CD4-positive, alpha-beta T cell treated with Interferon gamma for 1 hour (primary cell): ENCODE measurements around the gene ASAP2.

Experiments used
- DNase-seq: peaks from one replicate; pipeline ENCODE4 v3.0.0-alpha.2; 2020

Gene ASAP2

DNA sequence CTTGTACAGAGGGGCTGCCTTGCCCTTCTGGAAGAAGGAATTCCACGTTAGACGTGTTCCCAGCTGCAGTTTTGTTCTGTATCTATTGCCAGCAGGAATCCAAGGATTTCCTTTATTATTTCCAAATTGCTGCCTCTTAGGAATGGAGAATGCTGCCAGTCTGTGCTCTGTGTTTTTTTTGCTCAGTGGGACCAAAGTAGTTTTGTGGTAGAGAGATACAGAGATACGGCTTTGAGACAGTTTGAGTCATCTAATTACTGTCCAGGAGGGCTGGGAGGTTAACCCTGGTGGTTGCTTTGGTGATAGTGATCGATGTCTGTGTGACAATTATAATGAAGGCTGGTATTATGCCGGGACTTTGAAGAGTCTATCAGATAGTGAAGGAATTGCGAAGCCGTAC lies 26.3 kb downstream of the ASAP2 start:
- DNase-seq, result no peak

DNA sequence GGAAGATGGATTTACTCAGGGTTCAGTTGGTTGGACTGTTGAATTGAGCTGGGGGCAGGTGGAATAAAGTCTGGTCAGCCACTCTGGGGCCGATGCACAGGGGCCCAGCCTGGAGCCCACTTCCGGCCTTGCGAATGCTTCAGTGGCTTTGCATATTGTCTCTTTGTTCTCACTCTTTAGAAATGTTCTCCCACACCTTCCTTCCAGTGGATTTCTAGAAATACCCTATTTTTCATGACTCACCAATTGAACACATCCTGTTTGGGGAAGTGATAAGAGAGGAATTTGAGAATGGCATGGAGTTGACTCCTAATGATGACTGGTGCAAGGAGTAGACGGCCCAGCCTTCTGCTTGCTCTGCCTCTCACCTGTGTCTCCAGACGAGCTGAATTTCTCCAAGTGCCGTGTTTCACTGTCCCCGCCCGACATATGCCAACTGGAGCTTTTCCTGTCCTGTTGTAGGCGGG lies 28.1 kb downstream of the ASAP2 start:
- DNase-seq, result no peak

DNA sequence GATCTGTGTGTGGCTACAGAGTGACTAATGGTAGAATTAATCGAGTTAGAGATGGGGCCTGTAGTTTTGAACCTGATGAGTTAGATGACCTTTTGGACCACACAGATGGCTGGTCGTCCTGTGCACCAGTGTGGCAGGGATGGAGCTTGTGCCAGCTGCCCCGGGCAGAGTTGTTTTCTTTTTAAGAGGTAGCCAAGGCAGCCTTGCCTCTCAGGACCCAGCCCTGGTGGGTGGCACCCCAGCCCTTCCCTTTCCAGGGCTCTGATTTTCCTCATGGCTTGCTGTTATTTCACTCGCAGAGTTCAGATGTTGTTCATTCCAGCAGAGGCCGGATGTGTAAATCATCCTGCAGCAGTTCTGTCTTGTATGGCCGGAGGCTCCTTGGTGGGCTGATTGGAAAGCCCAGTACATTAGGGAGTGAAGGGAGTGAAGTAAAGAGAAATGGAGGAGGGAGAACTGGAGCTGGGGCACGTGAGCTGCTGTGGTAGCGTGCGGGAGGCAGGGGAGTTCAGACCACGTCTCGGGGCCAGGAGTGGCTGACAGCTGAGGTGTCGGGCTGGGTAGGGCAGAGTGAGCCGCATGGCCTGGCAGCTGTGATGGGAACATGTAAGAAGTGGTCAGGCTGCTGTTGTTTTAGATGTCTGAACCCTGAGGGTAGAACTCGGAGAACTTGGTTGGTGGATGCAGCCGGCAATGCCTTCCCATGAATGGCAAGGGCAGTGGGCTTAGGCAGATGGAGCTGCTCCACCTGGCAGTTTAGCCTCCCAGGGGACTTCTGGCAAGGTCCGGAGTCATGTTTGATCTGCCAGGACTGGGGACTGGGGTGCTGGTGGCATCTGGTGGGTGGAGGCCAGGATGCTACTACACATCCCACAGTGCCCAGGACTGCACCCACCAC lies 28.8 kb downstream of the ASAP2 start:
- no peak for DNase-seq

DNA sequence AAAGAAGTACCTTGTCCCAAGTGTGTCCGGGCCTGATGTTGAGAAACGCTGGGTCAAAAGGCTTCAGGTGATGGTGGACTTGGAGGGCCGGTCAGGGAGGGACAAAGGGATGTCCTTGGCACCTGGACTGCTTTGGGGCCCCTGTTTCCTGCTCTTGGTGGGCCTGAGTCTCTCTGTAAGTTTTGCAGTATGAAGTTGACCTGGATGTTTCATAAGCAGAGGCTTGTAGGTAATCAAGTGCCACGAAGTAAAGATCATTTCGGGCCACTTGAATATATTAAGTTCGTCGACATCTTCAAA lies 29.4 kb downstream of the ASAP2 start:
- no peak for DNase-seq

DNA sequence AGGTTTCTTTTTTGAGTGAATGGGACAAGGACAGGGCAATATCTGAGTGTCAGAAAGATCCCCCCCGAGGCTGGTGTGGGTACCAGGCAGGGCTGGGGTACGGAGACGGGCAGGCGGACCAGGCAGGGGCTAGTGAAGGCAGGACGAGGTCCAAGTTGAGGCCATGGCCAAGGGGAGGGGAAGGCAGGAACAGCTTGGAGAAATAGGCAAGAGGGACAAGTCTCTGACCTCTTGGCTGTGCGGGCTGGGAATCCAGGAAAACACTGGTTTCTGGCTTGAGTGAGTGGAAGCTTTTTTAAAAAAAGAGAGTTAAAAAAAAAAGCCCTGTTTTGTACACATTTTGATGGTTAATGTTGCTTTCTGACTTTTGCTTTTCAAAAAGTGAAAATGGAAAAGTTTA lies 30.3 kb downstream of the ASAP2 start:
- no peak for DNase-seq

DNA sequence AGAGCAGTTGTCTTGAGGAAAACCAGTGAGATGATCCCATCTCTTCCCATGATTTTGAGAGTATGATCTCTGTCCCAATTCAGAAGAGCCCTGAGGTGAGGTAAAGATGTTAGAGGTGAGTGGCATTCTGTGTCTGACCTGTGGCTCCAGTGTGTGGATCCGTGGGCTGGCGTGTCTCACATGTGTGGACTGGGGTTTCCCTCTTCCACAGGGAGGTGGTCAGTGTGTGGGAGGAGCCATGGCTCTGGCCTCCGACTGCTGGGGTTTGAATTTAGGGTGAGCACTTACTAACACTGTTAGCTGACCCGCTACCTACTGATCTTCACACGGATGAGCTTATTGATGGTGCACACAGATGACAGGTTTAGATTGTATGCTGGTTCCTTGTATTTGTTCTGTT lies 31.2 kb downstream of the ASAP2 start:
- DNase-seq, result no peak

DNA sequence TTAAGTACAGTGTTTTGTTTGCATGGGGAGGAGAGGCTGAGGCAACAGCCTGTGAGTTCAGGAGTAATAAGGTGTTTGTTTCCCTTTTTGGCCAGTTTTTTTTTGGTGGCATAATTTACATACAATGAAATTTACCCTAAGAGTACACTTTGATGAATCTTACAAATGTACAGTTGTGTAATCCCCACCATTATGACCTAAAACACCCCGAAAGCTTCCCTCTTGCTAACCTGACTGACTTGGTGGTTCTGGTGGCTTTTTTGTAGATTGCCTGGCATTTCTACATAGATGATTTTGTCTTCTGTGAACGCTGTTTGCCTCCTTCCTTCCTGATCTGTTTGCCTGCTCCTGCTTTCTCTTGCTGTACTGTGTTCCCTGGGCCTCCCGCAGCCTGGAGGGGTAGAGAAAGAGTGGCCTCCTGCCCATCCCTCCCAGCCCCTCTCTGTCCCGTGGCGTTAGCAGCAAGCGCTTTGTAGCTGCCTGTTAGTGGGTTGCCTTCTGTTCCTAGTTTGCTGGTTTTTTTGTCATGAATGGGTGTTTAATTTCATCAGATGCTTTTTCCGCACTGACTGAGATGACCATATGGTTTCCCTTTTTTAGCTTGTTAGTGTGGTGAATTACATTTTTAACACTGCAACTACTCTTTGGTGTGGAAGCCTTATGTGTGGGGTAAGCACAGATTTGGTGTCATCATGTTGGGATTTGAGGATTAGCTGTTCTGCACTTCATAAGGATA lies 32.1 kb downstream of the ASAP2 start:
- no peak for DNase-seq

DNA sequence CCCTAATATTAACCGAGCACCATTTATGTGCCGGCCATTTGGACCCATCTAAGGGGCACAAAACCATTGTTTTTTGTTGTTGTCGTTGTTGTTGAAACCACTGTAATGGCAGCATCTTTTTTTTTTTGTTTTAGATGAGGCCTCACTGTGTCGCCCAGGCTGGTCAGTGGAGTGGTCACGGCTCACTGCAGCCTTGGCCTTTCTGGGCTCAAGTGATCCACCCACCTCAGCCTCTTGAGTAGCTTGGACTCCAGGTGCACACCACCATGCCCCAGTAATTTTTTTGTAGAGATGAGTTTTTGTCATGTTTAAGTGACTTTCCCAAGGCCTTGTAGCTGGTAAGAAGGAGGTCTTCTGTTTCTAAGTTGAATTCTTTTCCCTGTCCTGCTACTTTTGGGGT lies 33.0 kb downstream of the ASAP2 start:
- no peak for DNase-seq

DNA sequence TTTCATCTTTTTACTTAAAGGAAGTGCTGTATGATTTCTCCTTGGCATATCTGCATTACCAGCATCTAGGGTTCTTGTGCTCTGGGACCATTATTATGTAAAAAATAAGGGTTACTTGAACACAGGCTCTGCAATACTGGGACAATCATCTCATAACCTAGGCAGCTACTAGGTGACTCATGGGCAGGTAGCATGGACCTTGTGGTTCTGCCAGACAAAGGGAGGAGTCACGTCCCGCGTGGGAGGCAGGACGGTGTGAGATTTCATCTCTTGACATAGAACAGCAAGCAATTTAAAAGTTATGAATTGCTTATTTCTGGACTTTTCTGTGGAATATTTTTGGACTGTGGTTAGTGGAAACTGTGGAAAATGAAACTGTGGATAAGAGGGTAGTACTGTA lies 34.1 kb downstream of the ASAP2 start:
- no peak for DNase-seq

DNA sequence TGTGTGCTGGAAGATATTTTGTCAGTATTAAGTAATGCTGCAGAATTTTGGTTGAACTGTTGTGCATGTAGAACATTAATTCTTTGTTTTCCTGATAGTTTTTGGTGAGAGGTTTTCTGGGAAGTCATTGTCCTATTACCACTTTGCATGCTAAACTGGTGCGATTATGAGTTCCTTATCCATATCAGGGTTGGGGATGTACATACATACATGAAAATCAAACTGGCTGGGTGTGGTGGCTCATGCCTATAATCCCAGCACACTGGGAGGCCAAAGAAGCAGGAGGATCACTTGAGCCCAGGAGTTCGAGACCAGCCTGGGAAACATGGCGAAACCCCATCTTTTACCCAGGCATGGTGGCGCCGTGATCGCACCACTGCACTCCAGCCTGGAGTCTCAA lies 34.6 kb downstream of the ASAP2 start:
- DNase-seq, result no peak

DNA sequence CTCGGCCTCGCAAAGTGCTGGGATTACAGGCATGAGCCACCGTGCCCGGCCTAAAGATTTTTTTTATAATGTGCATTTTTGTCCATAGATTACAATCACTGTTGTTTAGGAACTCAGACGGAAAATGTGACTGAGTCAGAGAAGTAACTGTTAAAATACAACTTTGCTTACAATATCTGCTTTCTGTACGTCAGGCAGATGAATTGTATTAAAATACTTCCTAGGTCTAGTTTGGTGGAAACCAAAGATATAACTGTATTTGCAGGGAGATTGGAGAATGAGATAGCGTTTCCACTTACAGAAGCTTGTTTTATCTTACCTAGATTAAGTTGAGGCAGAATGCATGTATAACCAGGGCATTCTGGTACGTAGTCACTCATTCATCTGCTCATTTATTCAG lies 36.7 kb downstream of the ASAP2 start:
- no peak for DNase-seq

DNA sequence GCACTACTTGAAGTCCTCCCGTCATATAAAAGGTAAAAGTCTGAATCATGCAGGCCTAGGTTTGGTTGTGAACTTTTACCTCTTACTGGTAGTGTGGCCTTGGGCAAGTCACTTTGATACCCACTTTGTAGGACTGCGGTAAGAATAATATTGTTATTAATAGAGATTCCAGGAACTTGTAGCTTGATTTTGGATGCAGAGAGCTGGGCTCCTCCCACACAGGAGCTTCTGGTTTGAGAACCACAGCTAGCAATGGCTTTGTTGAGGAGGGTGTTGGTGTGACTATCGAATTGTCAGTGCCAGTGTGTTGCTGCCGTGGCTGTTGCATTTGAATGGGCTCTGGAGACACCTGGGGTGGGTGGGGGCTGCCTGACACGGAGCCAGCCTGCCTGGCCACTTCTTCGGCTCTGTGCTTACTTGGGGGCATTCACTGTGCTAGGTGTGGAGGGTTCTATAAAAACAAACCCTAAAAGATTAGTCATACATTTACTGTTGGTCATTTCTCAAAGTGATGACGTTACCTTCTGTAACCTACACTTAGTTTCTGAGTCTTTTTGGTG lies 38.5 kb downstream of the ASAP2 start:
- no peak for DNase-seq

DNA sequence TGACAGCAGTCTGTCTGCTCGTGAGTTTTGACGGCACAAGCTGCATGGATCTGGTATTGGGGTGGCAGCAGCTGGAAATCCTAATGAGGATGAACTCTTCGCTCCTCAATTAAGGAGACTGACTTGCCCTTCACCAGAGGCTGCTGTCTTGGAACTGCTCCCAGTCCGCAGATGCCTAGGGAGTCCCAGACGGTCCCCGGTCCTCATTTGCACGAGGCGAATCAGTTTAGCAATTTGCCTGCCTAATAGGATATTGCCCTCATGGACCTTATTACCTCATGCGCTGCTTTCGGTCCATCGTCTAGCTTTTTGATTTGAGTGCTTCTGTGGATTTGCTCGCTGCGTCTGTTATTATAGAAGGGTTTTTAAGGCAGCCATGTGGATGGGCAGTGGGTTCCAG lies 40.6 kb downstream of the ASAP2 start:
- no peak for DNase-seq

DNA sequence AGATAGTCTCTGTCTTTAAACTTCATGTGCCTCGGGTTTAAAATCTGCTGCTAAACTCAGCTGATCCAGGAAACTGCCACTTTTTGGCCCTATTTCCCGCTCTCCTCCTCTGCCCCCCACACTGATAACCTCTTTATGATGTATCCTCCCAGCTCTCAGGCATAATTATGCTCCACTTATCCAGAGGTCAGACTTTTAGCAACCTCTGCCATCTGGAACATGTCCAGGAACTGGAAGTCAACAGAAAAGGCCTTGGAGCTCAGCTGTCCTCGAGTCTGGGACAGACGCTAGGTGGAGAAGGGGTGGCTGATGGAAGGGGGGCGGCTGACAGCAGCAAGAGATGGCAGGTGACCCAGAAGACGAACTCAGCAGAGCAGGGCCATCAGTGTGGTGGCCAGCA lies 41.2 kb downstream of the ASAP2 start:
- DNase-seq, result no peak

DNA sequence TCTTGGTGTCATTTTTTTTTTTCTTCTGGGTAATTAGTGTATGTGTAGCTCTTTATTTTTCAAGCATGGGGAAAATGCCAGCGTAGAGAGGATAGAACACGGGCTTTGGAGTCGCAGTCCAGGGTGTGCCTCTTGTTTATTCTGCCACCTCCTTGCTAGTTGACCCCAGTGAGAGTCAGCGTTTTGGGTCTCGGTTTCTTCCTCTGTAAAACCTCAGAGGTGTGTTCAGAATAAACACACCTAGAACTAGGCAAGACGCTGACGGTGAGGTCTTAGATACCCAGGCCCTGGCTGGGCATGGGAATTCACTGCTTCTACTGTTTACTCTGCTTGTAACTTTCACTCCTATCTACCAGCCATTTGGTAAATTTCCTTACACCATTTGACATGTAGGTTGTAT lies 41.8 kb downstream of the ASAP2 start:
- DNase-seq, result no peak

DNA sequence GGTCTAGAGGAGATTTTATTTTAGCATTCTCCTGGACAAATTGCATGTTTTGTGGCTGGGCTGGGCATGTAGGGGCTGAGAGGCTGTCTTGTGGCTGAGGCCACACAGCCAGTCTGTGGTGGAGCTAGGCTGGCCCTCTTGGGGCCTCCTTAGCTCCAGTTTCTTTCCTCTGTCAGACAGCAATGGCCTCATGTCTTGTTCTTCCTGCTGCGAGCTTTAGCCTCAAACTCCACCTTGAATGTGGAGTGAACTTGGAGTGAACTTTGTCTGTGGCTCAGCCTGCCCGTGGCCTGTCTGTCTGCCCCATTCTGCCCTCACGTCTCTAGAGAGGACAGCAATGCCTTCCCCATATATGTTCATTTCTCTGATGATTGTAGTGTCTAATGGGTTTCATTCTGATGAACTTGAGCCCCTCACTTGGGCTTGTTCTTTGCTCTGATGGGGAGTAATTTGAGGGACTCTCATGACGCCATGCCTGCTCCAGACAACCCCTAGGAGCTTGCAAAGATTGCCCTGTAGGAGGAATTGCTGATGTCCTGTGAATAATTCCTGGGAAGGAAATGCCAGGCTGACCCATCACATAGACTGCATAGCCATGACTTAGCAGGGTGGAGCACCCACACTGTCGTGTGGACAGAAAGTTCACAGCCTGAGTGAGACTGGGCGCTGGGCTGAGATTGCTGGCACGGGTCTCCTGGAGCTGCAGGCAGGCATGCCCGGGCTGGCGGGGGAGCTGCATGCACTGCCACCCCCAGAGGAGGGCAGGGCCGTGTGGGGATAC lies 42.6 kb downstream of the ASAP2 start:
- no peak for DNase-seq

DNA sequence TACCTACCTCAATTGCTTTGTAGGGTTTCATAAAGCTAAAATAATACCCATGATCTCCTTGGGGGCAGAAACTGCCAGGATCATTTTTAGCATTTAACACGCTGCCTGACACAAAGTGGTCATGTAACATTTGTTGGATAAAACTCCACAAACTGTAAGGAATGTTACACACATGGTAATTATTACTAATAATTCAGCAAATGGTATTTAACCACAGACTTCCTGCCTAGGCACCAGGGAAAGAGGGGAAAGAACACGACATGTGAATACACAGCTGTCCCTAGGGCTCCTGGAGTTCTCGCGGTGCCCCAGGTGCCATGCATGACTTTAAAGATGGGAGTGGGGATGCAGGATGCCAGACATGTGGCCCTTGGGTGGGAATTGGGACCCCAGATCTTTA lies 43.5 kb downstream of the ASAP2 start:
- DNase-seq, result no peak

DNA sequence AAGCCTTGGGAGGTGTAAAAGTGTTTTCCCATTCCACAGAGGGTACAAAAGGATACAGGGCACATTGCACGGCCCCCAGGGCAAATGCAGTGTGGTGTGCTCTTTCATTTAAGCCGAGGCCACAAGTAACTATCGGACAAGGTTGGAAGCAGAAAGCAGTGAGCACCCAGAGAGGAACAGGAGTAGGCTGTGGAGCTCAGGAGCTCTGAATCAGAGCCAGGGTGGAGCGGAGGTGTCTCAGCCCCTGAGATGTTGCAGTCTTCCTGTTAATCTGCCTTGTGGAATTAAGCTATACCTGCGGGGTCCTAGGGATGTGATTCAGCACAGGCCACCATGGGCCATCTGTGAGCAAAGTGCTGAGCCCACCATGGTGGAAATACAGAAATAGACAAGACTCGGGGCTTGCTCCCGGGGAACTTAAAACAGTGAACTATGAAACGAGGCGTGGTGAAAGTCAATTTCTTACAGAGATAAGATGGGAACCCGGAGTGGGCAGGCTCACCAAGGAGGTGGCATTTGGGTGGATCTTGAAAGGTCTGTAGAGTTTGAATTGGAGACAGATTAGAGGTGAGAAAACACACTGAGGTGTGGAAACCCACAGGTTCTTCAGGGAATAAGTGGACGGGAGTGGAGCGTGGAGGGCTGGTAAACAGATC lies 44.0 kb downstream of the ASAP2 start:
- no peak for DNase-seq

DNA sequence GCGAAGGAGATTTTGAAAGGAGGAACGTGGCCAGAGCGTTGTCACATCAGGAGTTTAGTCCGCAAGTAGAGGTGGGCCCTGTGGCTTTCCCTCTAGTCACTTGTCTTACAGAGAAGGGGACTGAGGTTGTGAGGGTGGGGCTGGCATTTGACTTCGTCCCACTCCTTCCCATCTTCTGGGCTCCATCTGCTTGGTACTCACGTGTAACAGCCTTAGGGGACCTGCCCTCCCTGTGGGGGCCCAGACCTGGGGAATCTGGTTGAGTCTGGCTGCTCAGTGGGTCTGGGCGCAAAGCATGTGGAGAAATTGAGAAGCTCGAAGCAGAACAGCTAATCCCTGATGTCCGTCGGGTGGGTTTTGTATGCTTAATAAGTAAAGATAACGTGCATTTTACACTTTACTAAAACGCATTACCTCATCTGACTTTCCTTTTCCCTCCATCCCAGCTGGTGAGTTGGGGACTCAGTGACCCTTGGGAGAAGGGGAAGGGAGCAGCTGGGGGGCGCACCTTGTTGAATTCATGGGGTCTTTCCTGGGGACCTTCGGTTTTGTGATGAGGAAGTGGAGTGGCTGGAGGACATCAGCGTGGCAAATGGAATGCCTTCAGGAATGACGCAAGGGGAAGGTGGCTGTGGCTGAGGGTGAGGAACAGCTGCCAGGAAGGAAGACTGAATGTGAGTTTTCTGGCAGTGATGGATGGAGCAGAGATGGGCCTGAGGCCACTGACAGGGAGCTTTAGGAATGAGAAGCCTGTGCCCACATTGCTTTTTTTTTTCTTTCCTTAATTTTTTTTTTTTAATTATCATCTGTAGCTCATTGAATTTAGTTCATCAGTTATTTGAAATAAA lies 44.8 kb downstream of the ASAP2 start:
- DNase-seq, result no peak

DNA sequence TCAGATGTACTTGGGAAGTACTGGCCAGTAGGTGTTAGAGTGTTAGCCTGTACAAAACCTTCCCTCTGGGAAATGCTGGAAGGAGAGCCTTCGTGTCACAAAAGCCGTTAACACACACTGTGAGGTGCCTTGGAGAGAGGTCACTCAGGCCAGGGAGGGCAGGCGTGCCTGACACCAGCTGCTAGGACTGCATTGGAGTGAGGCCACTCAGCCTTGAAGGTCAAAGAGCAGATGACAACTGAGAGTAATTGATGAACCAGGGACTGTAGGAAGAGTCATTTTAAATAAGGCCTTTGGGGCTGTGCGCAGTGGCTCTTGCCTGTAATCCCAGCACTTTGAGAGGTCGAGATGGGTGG lies 45.4 kb downstream of the ASAP2 start:
- DNase-seq, result no peak

DNA sequence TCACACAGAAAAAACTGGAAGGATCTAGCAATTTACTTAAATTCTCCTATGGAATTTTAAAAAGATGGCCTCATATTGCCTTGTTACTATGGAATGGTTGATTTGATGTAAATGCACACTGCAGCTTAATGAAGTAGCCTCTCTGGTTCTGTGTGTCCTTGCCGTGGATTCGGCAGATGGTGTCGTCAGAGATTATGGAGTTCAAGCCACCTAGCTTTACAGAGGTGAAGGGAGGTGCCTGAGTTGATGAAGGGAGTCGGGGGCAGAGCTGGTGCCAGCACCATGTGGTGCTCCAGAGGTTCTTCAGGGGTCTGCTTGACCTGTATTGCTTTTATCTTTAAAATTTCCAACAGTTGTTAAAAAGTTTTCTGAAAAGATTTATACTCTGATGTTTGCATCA lies 48.8 kb downstream of the ASAP2 start:
- DNase-seq, result no peak

DNA sequence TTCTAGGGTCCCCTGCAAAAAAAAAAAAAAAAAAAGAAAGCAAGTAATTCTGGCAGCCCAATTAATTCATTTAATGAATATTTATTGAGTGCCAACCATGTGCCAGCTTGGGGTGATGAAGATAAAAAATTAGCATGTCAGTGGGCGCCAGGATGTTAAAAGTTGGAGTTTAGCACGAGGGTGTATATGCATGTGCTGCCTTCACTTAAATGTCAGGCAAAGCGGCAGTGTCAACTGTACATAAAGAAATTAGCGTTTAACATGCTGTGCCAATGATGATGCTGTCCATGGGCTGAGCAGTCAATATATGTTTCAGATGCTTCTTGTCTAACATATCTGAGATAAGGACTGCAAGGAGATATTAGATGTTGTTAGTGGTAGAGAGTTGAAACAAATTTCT lies 49.5 kb downstream of the ASAP2 start:
- DNase-seq, result no peak
